H1 (cell line): ENCODE results near the gene NEU2. TPM values are rescaled to one million over a fixed set of nuclear protein-coding genes. Genes with fewer than 3 reads are reported as not detected.

Experiments
- CHD2 ChIP-seq: IDR thresholded peaks from 2 replicates; pipeline ENCODE4 v1.6.1; 2012; ENCODE audit warnings: low read length, improper control_type of control experiment
- EP300 ChIP-seq, 2 experiments: IDR thresholded peaks; 1 replicate in 1 of 2; 2 replicates in 1 of 2; pipeline ENCODE4 v1.6.1; 2011 to 2012; ENCODE audit warnings: low read depth in 2 of 2, low read length in 2 of 2, mild to moderate bottlenecking in 2 of 2, borderline replicate concordance in 1 of 2, inconsistent platforms in 1 of 2, moderate library complexity in 1 of 2
- GABPA ChIP-seq: IDR thresholded peaks from 2 replicates; pipeline ENCODE4 v1.6.1; 2011; ENCODE audit warnings: mild to moderate bottlenecking, low read length, moderate library complexity, borderline replicate concordance; ENCODE audit not compliant: insufficient read depth
- HDAC2 ChIP-seq, 2 experiments: fragments of 300-600 bp in 1 of 2; sonication (generic) in 1 of 2; IDR thresholded peaks; 2 replicates each; pipeline ENCODE4 v1.6.1; 2011 to 2012; ENCODE audit warnings: low read depth in 2 of 2, low read length in 2 of 2, mild to moderate bottlenecking in 2 of 2, moderate library complexity in 2 of 2, borderline replicate concordance in 1 of 2, inconsistent platforms in 1 of 2
- SAP30 ChIP-seq: fragments of 300-600 bp; sonication (generic); IDR thresholded peaks from 2 replicates; pipeline ENCODE4 v1.7.1; 2012; ENCODE audit warnings: low read length, moderate library complexity, mild to moderate bottlenecking, inconsistent platforms; ENCODE audit not compliant: insufficient read depth, insufficient replicate concordance
- SIN3A ChIP-seq, 2 experiments: IDR thresholded peaks in 1 of 2; conservative IDR thresholded peaks in 1 of 2; 2 replicates each; pipeline ENCODE4 v1.6.1; 2011 to 2012; ENCODE audit warnings: low read length in 2 of 2, improper control_type of control experiment in 1 of 2, low read depth in 1 of 2, mild to moderate bottlenecking in 1 of 2
- SIRT6 ChIP-seq: IDR thresholded peaks from one replicate; pipeline ENCODE4 v1.7.1; 2012; ENCODE audit warnings: low read length, inconsistent platforms
- polyA plus RNA-seq, 7 experiments: library from polyadenylated mRNA; depleted of rRNA in 3 of 7; stranded (reverse) in 5 of 7; unstranded in 2 of 7; fragments of >200 nt in 5 of 7; fragments of 200-250 nt in 2 of 7; gene quantifications; 1 replicate in 5 of 7; 2 replicates in 1 of 7; 4 replicates in 1 of 7; pipeline versions ENCODE4 v1.2.1 to v1.2.3, GENCODE V29; 2011 to 2013; ENCODE audit warnings: missing spikeins in 2 of 7, mixed read lengths in 2 of 7
- total RNA-seq: library from RNA; stranded (reverse); fragmentation: NEBNext Ultra II Directional; extraction: Animal tissue kit (Norgen Biotek cat#: 25700); gene quantifications from 2 replicates; pipeline ENCODE4 v1.2.1, GENCODE V29; 2021
- TF ChIP-seq, protein P1 (sequence below): IDR thresholded peaks from 2 replicates; pipeline ENCODE4 v1.6.1; 2012; ENCODE audit warnings: low read length, inconsistent platforms

Gene NEU2
- total and polyA plus RNA-seq, 2 of the 8 experiments (the other 6 are each of a cell fraction or from before 2014, with no cell fraction given), result 0.12 TPM; not detected in 1

DNA sequence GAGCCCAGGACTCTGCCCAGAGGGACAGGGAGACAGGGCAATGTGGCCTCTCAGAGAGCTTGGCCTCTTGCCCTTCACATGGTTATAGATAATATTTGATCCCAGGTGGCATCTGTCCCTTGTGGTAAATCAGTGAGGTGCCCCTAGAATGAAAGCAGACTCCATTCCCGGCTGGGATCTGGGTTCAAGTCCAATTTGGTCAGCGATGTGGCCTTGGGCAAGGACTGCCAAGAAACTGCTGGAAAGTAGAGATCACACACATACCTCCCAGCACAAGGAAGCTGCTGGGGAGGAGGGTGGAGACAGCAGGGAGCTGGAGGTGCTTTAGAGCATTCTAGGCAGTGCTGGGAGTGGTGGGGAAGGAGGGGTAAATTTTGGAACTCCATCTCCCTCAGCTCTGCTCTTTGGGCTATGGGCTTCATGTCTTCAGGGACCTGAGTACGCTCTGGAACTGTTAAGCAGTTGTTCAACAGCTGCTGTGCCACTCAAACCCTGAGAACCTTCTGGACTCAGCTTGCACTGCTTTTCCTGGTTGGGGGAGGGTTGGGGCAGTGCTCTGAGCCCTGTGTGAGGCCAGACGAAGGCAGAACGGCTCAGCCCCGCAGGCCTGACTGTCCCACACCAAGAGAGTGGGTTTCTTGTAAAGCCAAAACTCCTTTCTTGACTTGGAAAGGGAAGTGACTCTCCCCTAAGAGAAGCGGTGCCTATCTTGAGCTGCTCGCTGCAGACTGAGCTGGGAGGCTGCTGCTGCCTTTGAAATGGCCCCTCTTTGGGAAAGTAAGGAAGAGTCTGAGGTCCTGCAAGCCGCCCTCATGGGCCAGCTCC, 50.7 kb downstream of the NEU2 start (continued):
- TF ChIP-seq SAP30, result no peak
- TF ChIP-seq SIN3A (conservative IDR thresholded peaks at IDR 0.05 in 1 of 2, IDR thresholded peaks at IDR 0.05 in 1 of 2; ENCODE audit: low read depth in 1 of 2, low read length in 2 of 2), result no peak
- no peak for TF ChIP-seq CHD2
- TF ChIP-seq, protein P1, sequence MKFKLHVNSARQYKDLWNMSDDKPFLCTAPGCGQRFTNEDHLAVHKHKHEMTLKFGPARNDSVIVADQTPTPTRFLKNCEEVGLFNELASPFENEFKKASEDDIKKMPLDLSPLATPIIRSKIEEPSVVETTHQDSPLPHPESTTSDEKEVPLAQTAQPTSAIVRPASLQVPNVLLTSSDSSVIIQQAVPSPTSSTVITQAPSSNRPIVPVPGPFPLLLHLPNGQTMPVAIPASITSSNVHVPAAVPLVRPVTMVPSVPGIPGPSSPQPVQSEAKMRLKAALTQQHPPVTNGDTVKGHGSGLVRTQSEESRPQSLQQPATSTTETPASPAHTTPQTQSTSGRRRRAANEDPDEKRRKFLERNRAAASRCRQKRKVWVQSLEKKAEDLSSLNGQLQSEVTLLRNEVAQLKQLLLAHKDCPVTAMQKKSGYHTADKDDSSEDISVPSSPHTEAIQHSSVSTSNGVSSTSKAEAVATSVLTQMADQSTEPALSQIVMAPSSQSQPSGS, result no peak
- TF ChIP-seq EP300 (IDR thresholded peaks at IDR 0.05; ENCODE audit: borderline replicate concordance in 1 of 2, low read depth in 2 of 2, low read length in 2 of 2), result no peak
- no peak for TF ChIP-seq GABPA
- no peak for TF ChIP-seq SIRT6
- no peak for TF ChIP-seq HDAC2 (IDR thresholded peaks at IDR 0.05; ENCODE audit: borderline replicate concordance in 1 of 2, low read depth in 2 of 2, low read length in 2 of 2)
